GM18499 (cell line): ENCODE data around the gene TSPAN15.
"Not testable (repeated sequence)": the region's sequence is repeated elsewhere in the genome, so short reads cannot be mapped to it uniquely, and the experiment has no call there.

ENCODE experiments used
- ATAC-seq: cut with Tn5 transposase; IDR thresholded peaks from one replicate; pipeline ENCODE4 v1.9.1; 2021; ENCODE audit warnings: moderate number of reproducible peaks; ENCODE audit not compliant: insufficient read depth, unreplicated experiment

The TSPAN15 gene

GRCh38 chr10:69439813-69440506 lies 11.3 kb upstream of the TSPAN15 start:
- ATAC-seq: no peak

DNA sequence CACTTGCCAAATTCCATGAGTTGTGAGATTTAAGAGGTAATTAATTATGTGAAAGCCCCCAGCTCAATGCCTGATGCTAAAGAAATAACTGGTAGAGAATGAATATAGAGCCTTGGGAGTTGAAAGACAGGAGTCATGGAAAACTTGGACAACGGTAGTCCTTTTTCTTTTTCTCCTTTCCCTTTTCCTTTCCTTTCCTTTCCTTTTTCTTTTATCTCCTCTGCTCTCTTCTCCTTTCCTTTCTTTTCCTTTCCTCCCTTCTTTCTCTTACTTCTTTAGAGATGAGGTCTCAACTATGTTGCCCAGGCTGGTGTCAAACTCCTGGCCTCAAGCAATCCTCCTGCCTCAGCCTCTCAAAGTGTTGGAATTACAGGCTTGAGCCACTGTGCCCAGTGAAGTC lies 7.9 kb upstream of the TSPAN15 start:
- no peak for ATAC-seq

GRCh38 chr10:69445041-69445440 lies 6.2 kb upstream of the TSPAN15 start:
- ATAC-seq: no peak

DNA sequence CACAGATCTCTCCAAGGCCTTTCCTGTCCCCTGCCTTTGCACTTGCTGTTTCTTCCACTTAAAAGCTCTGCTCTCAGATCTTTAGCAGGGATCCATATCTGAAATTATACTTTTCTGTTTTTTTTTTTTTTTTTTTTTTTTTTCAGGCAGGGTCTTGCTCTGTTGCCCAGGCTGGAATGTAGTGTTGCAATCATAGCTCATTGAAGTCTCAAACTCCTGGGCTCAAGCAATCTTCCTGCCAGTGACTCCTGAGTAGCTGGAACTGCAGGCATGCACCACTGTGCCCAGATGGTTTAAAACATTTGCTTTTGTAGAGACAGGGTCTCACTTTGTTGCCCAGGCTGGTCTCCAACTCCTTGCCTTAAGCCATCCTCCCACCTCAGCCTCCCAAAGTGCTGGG lies 5.0 kb upstream of the TSPAN15 start:
- ATAC-seq: no peak

DNA sequence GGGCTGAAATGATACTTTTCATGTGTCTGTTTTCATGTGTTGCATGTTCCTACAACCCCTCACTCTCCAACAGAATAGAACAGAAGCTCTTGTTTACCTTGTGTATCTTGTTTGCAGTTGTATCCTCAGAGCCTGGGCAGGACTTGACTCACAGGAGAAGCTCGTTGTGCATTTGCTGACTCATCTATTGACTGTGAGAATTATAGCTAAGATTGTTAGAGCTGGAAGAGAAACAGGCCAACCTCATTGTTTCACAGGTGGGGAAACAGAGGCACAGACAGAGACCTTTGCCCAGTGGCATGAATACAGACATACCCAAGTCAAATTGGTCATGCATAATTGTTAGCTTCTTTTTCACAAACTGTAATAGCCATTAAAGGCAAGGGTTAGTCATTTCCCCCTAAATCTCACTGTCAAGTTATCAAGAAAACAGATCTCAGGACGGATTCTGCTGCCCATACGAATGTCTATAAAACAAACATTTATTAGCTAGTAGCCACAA lies 4.6 kb upstream of the TSPAN15 start:
- ATAC-seq: no peak

DNA sequence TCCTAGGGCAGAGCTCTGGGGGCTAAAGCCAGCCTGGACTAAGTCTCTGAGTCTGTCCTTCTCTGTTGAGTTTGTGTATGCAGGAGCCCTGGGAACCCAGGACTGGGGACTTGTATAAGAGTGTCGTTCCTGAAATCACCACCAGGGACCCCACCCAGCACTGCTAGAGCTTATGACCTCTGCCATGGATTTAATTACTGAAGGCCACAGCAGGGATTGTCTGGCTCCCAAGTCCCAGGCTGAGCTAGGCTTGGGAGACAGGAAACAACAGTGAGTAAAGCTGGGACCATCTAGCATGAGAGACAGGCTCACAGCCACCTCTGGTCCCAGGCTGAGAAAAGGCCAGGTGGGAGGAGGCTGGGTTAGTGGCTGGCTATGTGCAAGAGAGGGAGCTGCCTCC lies 1.4 kb upstream of the TSPAN15 start:
- ATAC-seq: no peak

DNA sequence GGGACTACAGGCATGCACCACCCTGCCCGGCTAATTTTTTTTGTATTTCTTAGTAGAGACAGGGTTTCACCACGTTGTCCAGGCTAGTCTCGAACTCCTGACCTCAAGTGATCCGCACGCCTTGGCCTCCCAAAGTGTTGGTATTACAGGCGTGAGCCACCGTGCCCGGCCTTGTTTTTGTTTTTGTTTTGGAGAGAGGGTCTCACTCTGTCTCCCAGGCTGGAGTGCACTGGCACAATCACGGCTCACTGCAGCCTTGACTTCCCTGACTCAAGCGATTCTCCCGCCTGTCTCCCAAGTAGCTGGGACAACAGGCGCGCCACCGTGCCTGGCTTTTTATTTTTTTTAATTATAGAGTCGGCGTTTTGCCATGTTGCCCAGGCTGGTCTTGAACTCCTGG lies 870 bp upstream of the TSPAN15 start:
- not testable (repeated sequence) for ATAC-seq

GRCh38 chr10:69451784-69452251 lies 553 bp downstream of the TSPAN15 start:
- ATAC-seq: no peak

DNA sequence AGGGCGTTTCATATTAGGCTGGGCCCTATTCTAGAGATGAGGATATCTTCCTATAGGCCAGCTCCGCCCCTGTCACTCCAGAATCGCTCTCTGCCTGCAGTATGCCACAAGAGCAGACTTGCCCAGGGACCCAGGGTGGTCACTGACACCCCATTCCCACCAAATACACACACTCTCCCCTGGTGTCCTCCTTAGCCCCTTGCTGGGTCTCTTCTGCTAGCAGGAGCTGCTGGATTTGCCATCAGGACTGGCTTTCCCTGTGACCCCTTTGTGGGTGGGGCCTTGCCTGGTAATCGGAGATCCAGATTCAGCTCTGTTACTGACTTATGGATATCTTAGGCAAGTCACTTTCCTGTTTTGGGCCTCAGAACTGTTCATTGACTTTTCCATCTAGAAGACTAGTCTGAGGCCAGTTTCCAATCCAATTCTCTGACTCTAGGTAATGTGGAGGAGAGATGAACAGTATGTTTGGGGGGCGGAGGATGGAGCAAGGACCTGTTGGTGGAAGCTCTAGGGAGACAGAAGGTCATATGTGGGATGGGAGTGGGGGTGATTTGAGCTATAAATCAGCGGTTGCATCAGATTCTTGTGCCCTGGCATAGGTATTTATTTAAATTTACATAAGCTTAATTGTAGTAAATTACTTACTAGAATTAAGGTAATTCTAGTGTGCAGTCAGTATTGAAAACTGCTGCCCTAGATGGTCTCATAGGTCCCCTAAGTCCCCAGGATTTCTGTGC lies 1.6 kb downstream of the TSPAN15 start:
- ATAC-seq: no peak

DNA sequence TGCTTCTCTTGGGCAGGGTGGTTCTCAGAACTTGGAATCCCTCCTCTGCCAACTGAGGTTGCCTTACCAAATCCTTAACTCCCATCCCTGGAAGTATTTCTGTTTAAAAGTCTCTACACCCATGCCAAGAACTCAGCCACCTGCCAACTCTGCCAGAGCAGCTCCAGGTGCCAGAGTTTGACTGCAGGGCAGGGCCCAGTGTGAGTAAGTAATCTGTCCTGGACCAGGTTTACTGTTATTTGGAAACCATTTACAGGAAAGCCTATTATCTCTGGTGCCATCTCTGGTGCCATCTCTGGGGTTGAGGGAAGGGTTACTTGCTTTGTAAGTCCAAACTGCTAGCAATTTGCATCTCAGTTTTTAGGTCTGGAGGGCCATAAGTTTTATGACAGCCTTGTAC lies 2.5 kb downstream of the TSPAN15 start:
- no peak for ATAC-seq

- no peak for ATAC-seq
Observed at GRCh38 chr10:69455006-69455763, 3.9 kb downstream of the TSPAN15 start.

- no peak for ATAC-seq
Observed at GRCh38 chr10:69456880-69457693, 5.8 kb downstream of the TSPAN15 start.

- no peak for ATAC-seq
Observed at GRCh38 chr10:69457771-69458237, 6.5 kb downstream of the TSPAN15 start.

GRCh38 chr10:69458430-69459100 lies 7.3 kb downstream of the TSPAN15 start:
- no peak for ATAC-seq

DNA sequence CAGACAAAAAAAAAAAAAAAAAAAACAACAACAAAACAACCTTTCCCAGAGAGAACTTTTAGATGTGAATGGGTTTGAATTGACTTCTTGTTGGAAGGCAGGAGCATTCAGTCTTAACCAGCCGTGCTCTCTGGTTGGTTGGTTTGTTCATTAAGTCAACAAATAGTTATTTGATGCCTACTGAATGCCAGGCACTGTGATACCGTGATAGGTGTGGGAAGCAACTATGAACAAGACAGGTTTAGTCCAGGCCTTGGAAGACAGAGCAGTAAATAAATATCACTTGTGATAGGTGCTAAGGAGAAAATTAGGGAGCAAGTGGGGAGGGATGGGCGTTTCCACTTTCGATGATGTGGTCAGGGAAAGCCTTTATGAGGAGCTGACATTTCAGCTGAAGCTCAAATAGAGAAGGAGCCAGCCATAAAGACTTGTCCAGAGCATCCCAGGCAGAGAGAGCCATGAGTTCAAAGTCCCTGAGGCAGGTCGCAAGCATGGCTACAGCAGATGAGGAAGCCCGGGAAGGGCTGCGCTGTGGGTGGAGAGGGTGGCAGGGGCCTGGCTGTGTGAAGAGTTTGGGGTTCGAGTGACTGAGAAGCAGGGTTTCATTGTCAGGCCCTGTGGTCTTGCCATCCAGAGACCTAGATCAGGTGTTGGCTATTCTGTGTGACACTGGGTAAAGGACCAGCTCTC lies 8.0 kb downstream of the TSPAN15 start:
- no peak for ATAC-seq

DNA sequence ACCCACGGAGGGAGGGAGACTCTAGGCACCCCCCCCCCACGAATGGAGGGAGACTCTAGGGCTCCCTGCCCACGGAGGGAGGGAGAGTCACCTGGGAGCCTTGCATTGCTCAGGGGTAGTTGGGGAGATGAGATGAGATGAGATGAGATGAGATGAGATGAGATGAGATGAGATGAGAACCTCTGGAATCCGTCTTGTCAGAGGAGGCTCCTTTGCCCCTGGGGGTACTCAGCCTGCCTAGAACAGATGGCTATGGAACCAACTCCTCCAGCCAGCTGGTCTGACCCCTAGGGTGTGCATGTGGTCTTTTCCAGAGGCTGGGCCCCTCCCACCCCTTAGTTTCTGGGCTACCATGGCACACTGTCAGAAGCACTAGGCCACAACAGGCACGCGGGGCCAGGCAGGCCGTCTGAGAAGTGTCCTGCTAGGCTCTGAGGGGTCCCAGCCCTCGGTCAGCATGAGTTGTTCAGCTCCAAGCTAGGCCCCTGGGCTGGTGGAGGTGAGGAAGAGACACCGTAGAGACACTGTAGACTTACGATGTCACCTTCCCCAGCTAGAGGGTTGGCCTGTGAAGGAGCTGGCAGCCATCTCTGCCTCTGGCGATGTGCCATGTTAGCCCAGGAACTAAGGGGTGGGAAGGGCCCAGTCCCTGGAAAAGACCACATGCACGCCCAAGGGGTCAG lies 8.8 kb downstream of the TSPAN15 start:
- no peak for ATAC-seq

DNA sequence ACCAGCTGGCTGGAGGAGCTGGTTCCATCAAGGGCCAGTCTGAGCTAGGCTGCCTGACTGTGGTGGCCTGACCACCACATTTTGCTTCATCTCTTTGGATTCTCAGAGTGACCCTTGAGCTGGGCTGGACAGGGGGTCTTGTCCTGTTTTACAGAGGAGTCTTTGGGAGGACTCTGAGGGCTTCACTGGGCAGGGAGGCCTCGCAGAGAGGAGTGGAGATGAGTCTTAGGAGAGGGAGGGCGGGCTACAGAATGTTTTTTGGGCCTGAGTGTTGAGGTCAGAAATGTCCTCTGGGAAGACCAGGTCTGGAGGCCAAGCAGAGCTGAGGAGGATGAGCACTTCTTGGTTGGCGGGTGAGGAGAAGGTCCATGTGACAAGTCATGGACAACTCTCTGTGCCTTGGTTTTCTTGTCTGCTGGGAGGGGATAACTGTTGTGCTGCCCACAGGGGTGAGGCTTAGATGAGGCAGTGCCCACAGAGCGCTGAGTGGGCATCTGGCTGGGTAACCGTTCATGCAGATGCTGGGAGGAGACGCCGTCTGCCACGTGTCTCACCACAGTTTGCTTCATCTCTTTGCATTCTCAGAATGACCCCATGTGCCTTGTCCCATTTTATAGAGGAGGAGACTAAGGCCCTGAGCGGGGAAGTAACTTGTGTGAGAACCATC lies 9.4 kb downstream of the TSPAN15 start:
- ATAC-seq: no peak
